HG02642 (cell line): Measurements from ENCODE around the gene HERC2.

Source experiments
- ATAC-seq: cut with Tn5 transposase; IDR thresholded peaks from one replicate; pipeline ENCODE4 v1.9.1; 2021; ENCODE audit warnings: mild to moderate bottlenecking; ENCODE audit not compliant: unreplicated experiment, poor library complexity

Gene HERC2

GRCh38 chr15:28100516-28101195 lies 221.3 kb downstream of the HERC2 start:
- ATAC-seq: no peak

- ATAC-seq: no peak
Measured at GRCh38 chr15:28099555-28100140, 222.3 kb downstream of the HERC2 start.

GRCh38 chr15:28098766-28099554 lies 223.0 kb downstream of the HERC2 start, which contains the start of gene OCA2:
OCA2 (minus strand) TSS chr15:28099315; CDS start chr15:28081874, 17,441 bp downstream.
- ATAC-seq: no peak

GRCh38 chr15:28098360-28098765 lies 223.6 kb downstream of the HERC2 start:
- no peak for ATAC-seq

- no peak for ATAC-seq
Measured at GRCh38 chr15:28097656-28098359, 224.2 kb downstream of the HERC2 start.

GRCh38 chr15:28096670-28097431 lies 225.1 kb downstream of the HERC2 start:
- ATAC-seq: no peak

- peak; percentile 13 for ATAC-seq
Measured at GRCh38 chr15:28096411-28096669, 225.6 kb downstream of the HERC2 start.

- no peak for ATAC-seq
Measured at GRCh38 chr15:28094732-28095521, 227.1 kb downstream of the HERC2 start.

- no peak for ATAC-seq
Measured at GRCh38 chr15:28093752-28094535, 228.0 kb downstream of the HERC2 start.

GRCh38 chr15:28091313-28091712 lies 230.7 kb downstream of the HERC2 start:
- no peak for ATAC-seq

GRCh38 chr15:28086175-28086703 lies 235.7 kb downstream of the HERC2 start:
- peak; percentile 100 for ATAC-seq

- ATAC-seq: no peak
Measured at GRCh38 chr15:28085489-28086174, 236.3 kb downstream of the HERC2 start.

- ATAC-seq: no peak
Measured at GRCh38 chr15:28084547-28084946, 237.4 kb downstream of the HERC2 start.

GRCh38 chr15:28082891-28083684 lies 238.9 kb downstream of the HERC2 start:
- no peak for ATAC-seq

GRCh38 chr15:28081594-28081993 lies 240.4 kb downstream of the HERC2 start:
- no peak for ATAC-seq

GRCh38 chr15:28080386-28080785 lies 241.6 kb downstream of the HERC2 start:
- ATAC-seq: no peak

GRCh38 chr15:28079313-28079969 lies 242.5 kb downstream of the HERC2 start:
- no peak for ATAC-seq
